SK-N-SH (cell line): ENCODE measurements around the gene MYL12A. TPM values are rescaled to one million over a fixed set of nuclear protein-coding genes. Genes with fewer than 3 reads are reported as not detected.

Experiments
- CTCF ChIA-PET: fragments of 300-600, 350-600 bp; formaldehyde crosslinking; extraction: SDS; loops from one replicate; lab custom pipeline; 2021; lab: Yijun Ruan, JAX
- POLR2A ChIA-PET: fragments of 350-600 bp; sonication (Branson Sonifier 250); formaldehyde crosslinking; extraction: SDS; loops from one replicate; lab custom pipeline; 2020; ENCODE audit warnings: antibody characterized with exemption, inconsistent platforms; lab: Yijun Ruan, JAX
- DNase-seq: peaks from one replicate; pipeline ENCODE4 v3.0.0; 2012
- H2AFZ ChIP-seq: fragments of 200-600 bp; sonication (generic); 2 replicates; pipeline ENCODE4 v1.8.1; 2016; ENCODE audit warnings: antibody characterized with exemption, mild to moderate bottlenecking, low read depth
- H3F3A ChIP-seq: fragments of 200-600 bp; sonication (generic); replicated peaks from 2 replicates; pipeline ENCODE3; 2016; ENCODE audit warnings: antibody characterized with exemption, mild to moderate bottlenecking; ENCODE audit not compliant: insufficient read depth
- H3K27ac ChIP-seq, 2 experiments: fragments of 200-500 bp in 1 of 2; fragments of 200-600 bp in 1 of 2; sonication (Bioruptor generic) in 1 of 2; sonication (generic), shearing (Covaris generic) in 1 of 2; 2 replicates each; pipeline versions ENCODE4 v1.5.1 to v1.6.1; 2014 to 2016; ENCODE audit warnings: low read depth in 2 of 2, inconsistent platforms in 1 of 2, low read length in 1 of 2, mild to moderate bottlenecking in 1 of 2, mixed read lengths in 1 of 2
- H3K27me3 ChIP-seq: fragments of 200-600 bp; sonication (generic), shearing (Covaris generic); 2 replicates; pipeline ENCODE4 v1.6.1; 2016; ENCODE audit warnings: mixed run types; ENCODE audit not compliant: insufficient read depth
- H3K36me3 ChIP-seq, 2 experiments: fragments of 200-500 bp in 1 of 2; fragments of 200-600 bp in 1 of 2; sonication (Bioruptor generic) in 1 of 2; sonication (generic) in 1 of 2; replicated peaks in 1 of 2; 2 replicates each; pipeline versions ENCODE3 to v1.5.1; 2014 to 2016; ENCODE audit warnings: low read length in 1 of 2, mild to moderate bottlenecking in 1 of 2; ENCODE audit not compliant: insufficient read depth in 2 of 2, control insufficient read depth in 1 of 2
- H3K4me1 ChIP-seq, 2 experiments: fragments of 200-500 bp in 1 of 2; fragments of 200-600 bp in 1 of 2; sonication (Bioruptor generic) in 1 of 2; sonication (generic), shearing (Covaris generic) in 1 of 2; 2 replicates each; pipeline versions ENCODE4 v1.5.1 to v1.6.1; 2014 to 2016; ENCODE audit warnings: low read depth in 1 of 2, low read length in 1 of 2, mixed run types in 1 of 2; ENCODE audit not compliant: insufficient read depth in 2 of 2, control insufficient read depth in 1 of 2
- H3K4me2 ChIP-seq: fragments of 200-600 bp; sonication (generic), shearing (Covaris generic); 2 replicates; pipeline ENCODE4 v1.6.1; 2017; ENCODE audit warnings: mixed run types
- H3K4me3 ChIP-seq, 2 experiments: fragments of 200-500 bp in 1 of 2; fragments of 200-600 bp in 1 of 2; sonication (Bioruptor generic) in 1 of 2; sonication (generic), shearing (Covaris generic) in 1 of 2; 2 replicates each; pipeline versions ENCODE4 v1.5.1 to v1.8.1; 2014 to 2016; ENCODE audit warnings: low read depth in 2 of 2, inconsistent platforms in 1 of 2, low read length in 1 of 2, mild to moderate bottlenecking in 1 of 2, mixed read lengths in 1 of 2, moderate library complexity in 1 of 2
- H3K79me2 ChIP-seq: fragments of 200-600 bp; sonication (generic); 2 replicates; pipeline ENCODE4 v1.8.1; 2017; ENCODE audit warnings: mild to moderate bottlenecking; ENCODE audit not compliant: insufficient read depth
- H3K9ac ChIP-seq: fragments of 200-600 bp; sonication (generic); 2 replicates; pipeline ENCODE4 v1.6.1; 2017; ENCODE audit warnings: mixed run types
- H3K9me2 ChIP-seq: fragments of 200-600 bp; sonication (generic); 2 replicates; pipeline ENCODE4 v1.6.1; 2017; ENCODE audit warnings: mixed run types
- H3K9me3 ChIP-seq: fragments of 200-600 bp; sonication (generic); 2 replicates; pipeline ENCODE4 v1.6.1; 2017; ENCODE audit warnings: mixed run types, mild to moderate bottlenecking, moderate library complexity
- H4K20me1 ChIP-seq: fragments of 200-600 bp; sonication (generic); 2 replicates; pipeline ENCODE4 v1.6.1; 2017; ENCODE audit warnings: mild to moderate bottlenecking, mixed run types; ENCODE audit not compliant: insufficient read depth
- CHD2 ChIP-seq: fragments of 150-350 bp; IDR thresholded peaks from 2 replicates; pipeline ENCODE4 v1.6.1; 2018; ENCODE audit warnings: low read length; ENCODE audit not compliant: partially characterized antibody
- CTCF ChIP-seq: fragments of 200-600 bp; sonication (generic); IDR thresholded peaks from 2 replicates; pipeline ENCODE4 v1.6.1; 2017; ENCODE audit warnings: antibody characterized with exemption, mild to moderate bottlenecking, moderate library complexity
- ELF1 ChIP-seq: IDR thresholded peaks from 2 replicates; pipeline ENCODE4 v1.4.0; 2012
- EP300 ChIP-seq, 2 experiments: IDR thresholded peaks; 2 replicates each; pipeline versions ENCODE4 v1.4.0 to v1.6.1; 2012; ENCODE audit warnings: borderline replicate concordance in 1 of 2, low read depth in 1 of 2, low read length in 1 of 2
- FOSL2 ChIP-seq: IDR thresholded peaks from 2 replicates; pipeline ENCODE4 v1.4.0; 2012; ENCODE audit warnings: low read depth, mild to moderate bottlenecking, moderate library complexity, borderline replicate concordance
- FOXM1 ChIP-seq: IDR thresholded peaks from 2 replicates; pipeline ENCODE4 v1.4.0; 2012; ENCODE audit warnings: low read depth, mild to moderate bottlenecking
- GABPA ChIP-seq: IDR thresholded peaks from 2 replicates; pipeline ENCODE4 v1.4.0; 2012; ENCODE audit warnings: low read depth, mild to moderate bottlenecking
- MEF2A ChIP-seq: IDR thresholded peaks from 2 replicates; pipeline ENCODE4 v1.4.0; 2012; ENCODE audit warnings: low read depth, borderline replicate concordance
- MXI1 ChIP-seq: IDR thresholded peaks from 2 replicates; pipeline ENCODE4 v1.6.1; 2012; ENCODE audit warnings: mild to moderate bottlenecking, low read depth, low read length, improper control_type of control experiment
- POLR2AphosphoS5 ChIP-seq: IDR thresholded peaks from 2 replicates; pipeline ENCODE4 v1.6.1; 2012; ENCODE audit warnings: low read depth, low read length
- RAD21 ChIP-seq: IDR thresholded peaks from 2 replicates; pipeline ENCODE4 v1.6.1; 2012; ENCODE audit warnings: mild to moderate bottlenecking, low read length
- RFX5 ChIP-seq: IDR thresholded peaks from 2 replicates; pipeline ENCODE4 v1.6.1; 2012; ENCODE audit warnings: mild to moderate bottlenecking, improper control_type of control experiment, low read length
- SMC3 ChIP-seq: IDR thresholded peaks from 2 replicates; pipeline ENCODE4 v1.6.1; 2012; ENCODE audit warnings: low read depth, low read length, improper control_type of control experiment
- TAF1 ChIP-seq: IDR thresholded peaks from 2 replicates; pipeline ENCODE4 v1.6.1; 2012; ENCODE audit warnings: low read depth, mild to moderate bottlenecking, low read length, moderate library complexity, borderline replicate concordance
- WGBS: methylation state at CpG from one replicate; pipeline ENCODE4 v1.1.6; 2017; ENCODE audit warnings: low lambda C conversion rate; 5-methylcytosine and 5-hydroxymethylcytosine counted together
- polyA plus RNA-seq, 3 experiments: library from polyadenylated mRNA; depleted of rRNA; stranded (reverse); fragments of >200 nt; gene quantifications; 2 replicates each; pipeline ENCODE4 v1.2.3, GENCODE V29; 2012
- TF ChIP-seq, protein P1 (sequence below): IDR thresholded peaks from 2 replicates; pipeline ENCODE4 v1.4.0; 2012; ENCODE audit warnings: low read depth
- TF ChIP-seq, protein P2 (sequence below): fragments of 150-350 bp; IDR thresholded peaks from 2 replicates; pipeline ENCODE4 v1.6.1; 2016; ENCODE audit warnings: mild to moderate bottlenecking, low read depth, low read length
- TF ChIP-seq, protein P3 (sequence below): fragments of 150-350 bp; IDR thresholded peaks from 2 replicates; pipeline ENCODE4 v1.6.1; 2017; ENCODE audit warnings: antibody characterized with exemption, low read length, low read depth, borderline replicate concordance

The MYL12A gene
- polyA plus RNA-seq, 1 of the 3 experiments (the other 2 are of a cell fraction): 448 TPM

GRCh38 chr18:3257627-3258120, 10.1 kb downstream of the MYL12A start (continued):
- no peak for TF ChIP-seq EP300 (IDR thresholded peaks at IDR 0.05; ENCODE audit: borderline replicate concordance in 1 of 2, low read depth in 1 of 2, low read length in 1 of 2)

GRCh38 chr18:3260995-3261372, 13.4 kb downstream of the MYL12A start:
- ChIA-PET CTCF (interaction anchor here (1.0 to 2.4 kb wide), 5 partner anchors 11 to 404 kb away, joined by 3 to 8 read pairs (median 5); partner anchors contain the start of gene MYL12A), POLR2A (interaction anchor here (1.1 to 1.7 kb wide), 3 partner anchors 11 to 405 kb away, joined by 3 to 4 read pairs (median 4); no protein-coding TSS in a partner anchor)
- Histone ChIP-seq H3K36me3 (peaks cover 24 to 32% of the 10 kb centered on the region in 2 experiments), H3K9ac (peak overlapping the region; percentile 93), H2AFZ (peak overlapping the region; percentile 36), H4K20me1 (peaks cover 35% of the 10 kb centered on the region), H3K9me2 (no peaks in the 10 kb centered on the region; the same call in 1 of the 2 replicates), H3K27me3 (no peaks in the 10 kb centered on the region), H3K4me2 (peak overlapping the region; percentile 71), H3K4me3 (peak overlapping the region; percentile 81 to 96), H3F3A (peaks cover 48% of the 10 kb centered on the region), H3K27ac (peak overlapping the region; percentile 87 to 95), H3K9me3 (no peaks in the 10 kb centered on the region), H3K4me1 (peaks cover 17 to 19% of the 10 kb centered on the region in 2 experiments; a peak in 3 of 4 replicates), H3K79me2 (peaks cover 75% of the 10 kb centered on the region)
- DNase-seq: no peak
- 31% methylated on average over 5 of the region's 5 CpGs for WGBS
- TF ChIP-seq, protein P1, sequence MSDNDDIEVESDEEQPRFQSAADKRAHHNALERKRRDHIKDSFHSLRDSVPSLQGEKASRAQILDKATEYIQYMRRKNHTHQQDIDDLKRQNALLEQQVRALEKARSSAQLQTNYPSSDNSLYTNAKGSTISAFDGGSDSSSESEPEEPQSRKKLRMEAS: 0 out of 2 replicates have a peak, but pooled peaks have one; percentile 32
- TF ChIP-seq TAF1 (no peak), ELF1 (no peak), CTCF (no peak), MXI1 (no peak), GABPA (no peak), RAD21 (no peak)

GRCh38 chr18:3261373-3262233, 14.0 kb downstream of the MYL12A start, which contains the start of gene MYL12B:
Gene MYL12B, plus strand, starts transcription at chr18:3262133. Its CDS starts 10,766 bp downstream, at chr18:3272899.
- H3K9me3 ChIP-seq: no peaks in the 10 kb centered on the region
- peaks cover 14 to 17% of the 10 kb centered on the region in 2 experiments; a peak in 3 of 4 replicates for H3K4me1 ChIP-seq
- peak within 1 kb of the TSS; percentile 71 for H3K4me2 ChIP-seq
- peaks cover 42% of the 10 kb centered on the region for H4K20me1 ChIP-seq
- H3K27me3 ChIP-seq: no peaks in the 10 kb centered on the region
- peak; percentile 89 for DNase-seq
- ChIA-PET POLR2A (interaction anchor here (1.1 to 1.7 kb wide), 3 partner anchors 12 to 405 kb away, joined by 3 to 4 read pairs (median 4); no protein-coding TSS in a partner anchor), CTCF (interaction anchor here (1.0 to 2.4 kb wide), 5 partner anchors 12 to 403 kb away, joined by 3 to 8 read pairs (median 5); partner anchors contain the start of gene MYL12A)
- peak within 1 kb of the TSS; percentile 36 for H2AFZ ChIP-seq
- H3K36me3 ChIP-seq: peaks cover 17 to 26% of the 10 kb centered on the region in 2 experiments
- peak within 1 kb of the TSS; percentile 81 to 96 for H3K4me3 ChIP-seq
- H3K9ac ChIP-seq: peak within 1 kb of the TSS; percentile 93
- peaks cover 76% of the 10 kb centered on the region for H3K79me2 ChIP-seq
- 3% methylated on average over 14 of the region's 84 CpGs for WGBS
- peaks cover 43% of the 10 kb centered on the region for H3F3A ChIP-seq
- H3K27ac ChIP-seq: peak within 1 kb of the TSS; percentile 87 to 95
- no peaks in the 10 kb centered on the region; the same call in 1 of the 2 replicates for H3K9me2 ChIP-seq
- no peak for TF ChIP-seq FOSL2
- no peak for TF ChIP-seq SMC3
- peak; percentile 69 for TF ChIP-seq POLR2AphosphoS5
- no peak for TF ChIP-seq RFX5
- 0 out of 2 replicates have a peak, but pooled peaks have one; percentile 15 for TF ChIP-seq FOXM1
- TF ChIP-seq CHD2: peak; percentile 6
- no peak for TF ChIP-seq MEF2A
- TF ChIP-seq TAF1: peak; percentile 48
- TF ChIP-seq, protein P2, sequence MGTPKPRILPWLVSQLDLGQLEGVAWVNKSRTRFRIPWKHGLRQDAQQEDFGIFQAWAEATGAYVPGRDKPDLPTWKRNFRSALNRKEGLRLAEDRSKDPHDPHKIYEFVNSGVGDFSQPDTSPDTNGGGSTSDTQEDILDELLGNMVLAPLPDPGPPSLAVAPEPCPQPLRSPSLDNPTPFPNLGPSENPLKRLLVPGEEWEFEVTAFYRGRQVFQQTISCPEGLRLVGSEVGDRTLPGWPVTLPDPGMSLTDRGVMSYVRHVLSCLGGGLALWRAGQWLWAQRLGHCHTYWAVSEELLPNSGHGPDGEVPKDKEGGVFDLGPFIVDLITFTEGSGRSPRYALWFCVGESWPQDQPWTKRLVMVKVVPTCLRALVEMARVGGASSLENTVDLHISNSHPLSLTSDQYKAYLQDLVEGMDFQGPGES: no peak
- TF ChIP-seq GABPA: peak; percentile 80
- TF ChIP-seq, protein P3, sequence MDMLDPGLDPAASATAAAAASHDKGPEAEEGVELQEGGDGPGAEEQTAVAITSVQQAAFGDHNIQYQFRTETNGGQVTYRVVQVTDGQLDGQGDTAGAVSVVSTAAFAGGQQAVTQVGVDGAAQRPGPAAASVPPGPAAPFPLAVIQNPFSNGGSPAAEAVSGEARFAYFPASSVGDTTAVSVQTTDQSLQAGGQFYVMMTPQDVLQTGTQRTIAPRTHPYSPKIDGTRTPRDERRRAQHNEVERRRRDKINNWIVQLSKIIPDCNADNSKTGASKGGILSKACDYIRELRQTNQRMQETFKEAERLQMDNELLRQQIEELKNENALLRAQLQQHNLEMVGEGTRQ: no peak
